Right atrium auricular region (tissue), 2 donors: ENCODE data around the gene PCNX1. TPM values are rescaled to one million over a fixed set of nuclear protein-coding genes. Genes with fewer than 3 reads are reported as not detected.

ENCODE experiments used
- DNase-seq: peaks from one replicate; pipeline ENCODE4 v3.0.0-alpha.2; 2019; ENCODE audit warnings: low spot score
- H3K27ac ChIP-seq, 2 donors: fragments of 200-600 bp; sonication (generic); 1 replicate in 1 of 2; 2 replicates in 1 of 2; pipeline ENCODE4 v1.5.1; 2016 to 2019
- H3K27me3 ChIP-seq, 2 donors: fragments of 200-600 bp; sonication (generic); one replicate each; pipeline versions ENCODE4 v1.5.1 to v1.6.0; 2017 to 2019
- H3K36me3 ChIP-seq: fragments of 200-600 bp; sonication (generic); one replicate; pipeline ENCODE4 v1.5.1; 2016
- H3K4me1 ChIP-seq, 2 donors: fragments of 200-600 bp; sonication (generic); one replicate each; pipeline versions ENCODE4 v1.5.1 to v1.6.0; 2017 to 2019
- H3K4me3 ChIP-seq, 2 donors: fragments of 200-600 bp; sonication (generic); 1 replicate in 1 of 2; 2 replicates in 1 of 2; pipeline ENCODE4 v1.5.1; 2017 to 2019; ENCODE audit warnings: mild to moderate bottlenecking in 1 of 2, moderate library complexity in 1 of 2
- H3K9me3 ChIP-seq, 2 donors: fragments of 200-600 bp; sonication (generic); one replicate each; pipeline ENCODE4 v1.5.1; 2019
- CTCF ChIP-seq, 2 donors: fragments of 200-600 bp; sonication (generic); IDR thresholded peaks; one replicate each; pipeline ENCODE4 v1.5.1; 2019; ENCODE audit warnings: antibody characterized with exemption in 2 of 2
- total RNA-seq, 2 donors: library from RNA; depleted of rRNA; stranded (reverse); fragments of >200 nt; gene quantifications; one replicate each; pipeline ENCODE4 v1.1.0, GENCODE V29; 2016

The PCNX1 gene
- total RNA-seq, 2 donors from 2014 or later, result 36.4 to 39.2 TPM

- Histone ChIP-seq H3K4me1 (no peaks in the 10 kb centered on the region), H3K9me3 (no peaks in the 10 kb centered on the region), H3K27me3 (no peaks in the 10 kb centered on the region), H3K4me3 (no peak overlapping the region), H3K36me3 (no peaks in the 10 kb centered on the region), H3K27ac (no peak overlapping the region)
- TF ChIP-seq CTCF (IDR thresholded peaks at IDR 0.05), result no peak
- DNase-seq, result no peak
Measured at GRCh38 chr14:71117839-71118743, 210.8 kb downstream of the PCNX1 start.

GRCh38 chr14:71119075-71119474 lies 211.8 kb downstream of the PCNX1 start:
- Histone ChIP-seq H3K4me3 (no peak overlapping the region), H3K9me3 (no peaks in the 10 kb centered on the region), H3K36me3 (no peaks in the 10 kb centered on the region), H3K27ac (no peak overlapping the region), H3K4me1 (no peaks in the 10 kb centered on the region), H3K27me3 (no peaks in the 10 kb centered on the region)
- TF ChIP-seq CTCF (IDR thresholded peaks at IDR 0.05), result no peak
- DNase-seq, result no peak

GRCh38 chr14:71119832-71120231 lies 212.6 kb downstream of the PCNX1 start:
- H3K27ac ChIP-seq, result no peak overlapping the region
- H3K27me3 ChIP-seq, result no peaks in the 10 kb centered on the region
- no peaks in the 10 kb centered on the region for H3K4me1 ChIP-seq
- H3K9me3 ChIP-seq, result no peaks in the 10 kb centered on the region
- DNase-seq, result no peak
- TF ChIP-seq CTCF (IDR thresholded peaks at IDR 0.05), result no peak
- no peaks in the 10 kb centered on the region for H3K36me3 ChIP-seq
- H3K4me3 ChIP-seq, result no peak overlapping the region

GRCh38 chr14:71121001-71121400 lies 213.7 kb downstream of the PCNX1 start:
- H3K36me3 ChIP-seq, result no peaks in the 10 kb centered on the region
- no peak for TF ChIP-seq CTCF (IDR thresholded peaks at IDR 0.05)

GRCh38 chr14:71121711-71122110 lies 214.5 kb downstream of the PCNX1 start:
- Histone ChIP-seq H3K4me3 (no peak overlapping the region), H3K27me3 (no peaks in the 10 kb centered on the region), H3K27ac (no peak overlapping the region), H3K4me1 (no peaks in the 10 kb centered on the region), H3K9me3 (no peaks in the 10 kb centered on the region), H3K36me3 (no peaks in the 10 kb centered on the region)
- DNase-seq, result no peak
- no peak for TF ChIP-seq CTCF (IDR thresholded peaks at IDR 0.05)

More at GRCh38 chr14:71121001-71121400, 213.7 kb downstream of the PCNX1 start:
- no peak for DNase-seq
- Histone ChIP-seq H3K27ac (no peak overlapping the region), H3K9me3 (no peaks in the 10 kb centered on the region), H3K4me1 (no peaks in the 10 kb centered on the region), H3K4me3 (no peak overlapping the region), H3K27me3 (no peaks in the 10 kb centered on the region)
